OCI-LY1 (cell line): ENCODE measurements around the gene NINJ2.

Experiments used
- H2AFZ ChIP-seq: fragments of 200-600 bp; sonication (generic), shearing (Covaris generic); 2 replicates; pipeline ENCODE4 v1.6.0; 2014; ENCODE audit warnings: antibody characterized with exemption, mild to moderate bottlenecking, low read length
- H3F3A ChIP-seq: fragments of 200-600 bp; sonication (generic), shearing (Covaris generic); 2 replicates; pipeline ENCODE4 v1.6.0; 2014; ENCODE audit warnings: mild to moderate bottlenecking, antibody characterized with exemption, low read length, moderate library complexity; ENCODE audit not compliant: insufficient read depth
- H3K27ac ChIP-seq: fragments of 200-600 bp; sonication (generic); 2 replicates; pipeline ENCODE4 v1.5.1; 2014; ENCODE audit warnings: low read length, mixed run types, mild to moderate bottlenecking, low read depth; ENCODE audit not compliant: poor library complexity, severe bottlenecking
- H3K27me3 ChIP-seq: fragments of 200-600 bp; sonication (generic); 2 replicates; pipeline ENCODE4 v1.6.0; 2014; ENCODE audit warnings: antibody characterized with exemption, mild to moderate bottlenecking, low read length, moderate library complexity; ENCODE audit not compliant: insufficient read depth
- H3K36me3 ChIP-seq: fragments of 200-600 bp; sonication (generic); 2 replicates; pipeline ENCODE4 v1.6.1; 2014; ENCODE audit warnings: mild to moderate bottlenecking, antibody characterized with exemption, low read length, moderate library complexity, mixed read lengths; ENCODE audit not compliant: insufficient read depth
- H3K4me1 ChIP-seq: fragments of 200-600 bp; sonication (generic); 2 replicates; pipeline ENCODE4 v1.5.1; 2014; ENCODE audit warnings: mild to moderate bottlenecking, low read length, moderate library complexity; ENCODE audit not compliant: insufficient read depth, severe bottlenecking
- H3K4me2 ChIP-seq: fragments of 200-600 bp; sonication (generic), shearing (Covaris generic); 2 replicates; pipeline ENCODE4 v1.6.1; 2014; ENCODE audit warnings: low read length
- H3K4me3 ChIP-seq: fragments of 200-600 bp; sonication (generic); 2 replicates; pipeline ENCODE4 v1.5.1; 2014; ENCODE audit warnings: low read length, low read depth, mild to moderate bottlenecking, mixed read lengths; ENCODE audit not compliant: poor library complexity, severe bottlenecking
- H3K79me2 ChIP-seq: fragments of 200-600 bp; shearing (Covaris generic); 2 replicates; pipeline ENCODE4 v1.6.1; 2016; ENCODE audit warnings: mixed run types, low read length, mixed read lengths; ENCODE audit not compliant: insufficient read depth
- H3K9ac ChIP-seq: fragments of 200-600 bp; sonication (generic), shearing (Covaris generic); 2 replicates; pipeline ENCODE4 v1.6.1; 2014; ENCODE audit warnings: mild to moderate bottlenecking, low read length, mixed read lengths
- H3K9me2 ChIP-seq: fragments of 200-600 bp; sonication (generic), shearing (Covaris generic); 2 replicates; pipeline ENCODE4 v1.6.1; 2014; ENCODE audit warnings: low read depth, mild to moderate bottlenecking, low read length, mixed read lengths
- H3K9me3 ChIP-seq: fragments of 200-600 bp; shearing (Covaris generic); 2 replicates; pipeline ENCODE4 v1.6.1; 2014; ENCODE audit warnings: low read length, mixed read lengths
- H4K20me1 ChIP-seq: fragments of 200-600 bp; sonication (generic), shearing (Covaris generic); 2 replicates; pipeline ENCODE4 v1.6.0; 2016; ENCODE audit warnings: mild to moderate bottlenecking, low read length; ENCODE audit not compliant: insufficient read depth
- CTCF ChIP-seq: fragments of 200-600 bp; sonication (generic), shearing (Covaris generic); IDR thresholded peaks from 2 replicates; pipeline ENCODE4 v1.5.1; 2017; ENCODE audit warnings: mild to moderate bottlenecking, antibody characterized with exemption, low read length, moderate library complexity, mixed read lengths
- EZH2 ChIP-seq: fragments of 200-600 bp; sonication (generic), shearing (Covaris generic); IDR thresholded peaks from 2 replicates; pipeline ENCODE4 v1.8.0; 2017; ENCODE audit warnings: borderline replicate concordance, mixed run types, mild to moderate bottlenecking, antibody characterized with exemption, low read length, moderate library complexity, mixed read lengths

The NINJ2 gene

DNA sequence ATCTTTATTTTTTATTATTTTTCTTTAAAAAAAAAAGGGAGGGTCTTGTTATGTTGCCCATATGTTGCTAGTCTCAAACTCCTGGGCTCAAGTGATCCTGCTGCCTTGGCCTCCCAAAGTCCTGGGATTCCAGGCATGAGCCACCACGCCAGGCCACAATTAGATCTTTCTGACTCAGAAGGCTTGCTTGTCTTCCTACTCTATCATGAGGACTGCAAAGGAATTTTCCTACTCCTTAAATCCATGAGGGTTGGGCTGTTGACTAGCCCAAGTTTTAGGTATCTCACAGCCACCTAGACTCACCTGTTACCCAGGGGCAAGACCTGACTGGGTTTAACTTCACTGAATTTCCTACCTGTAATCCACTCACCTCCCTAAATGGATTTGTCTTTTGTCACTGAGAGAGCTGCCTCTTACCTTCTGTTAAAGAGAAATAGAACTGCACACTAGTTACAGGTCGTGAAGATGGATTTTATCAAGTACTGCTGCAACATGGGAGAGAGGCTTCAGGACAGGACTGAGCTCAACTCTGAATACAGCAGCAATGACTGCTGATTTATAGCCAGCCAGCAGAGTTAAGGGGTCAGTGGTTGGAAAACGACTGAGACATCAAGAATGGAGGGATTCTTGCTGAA lies 131.2 kb downstream of the NINJ2 start:
- no peaks in the 10 kb centered on the region for H3K4me1 ChIP-seq
- no peaks in the 10 kb centered on the region for H3K9me2 ChIP-seq
- no peaks in the 10 kb centered on the region for H4K20me1 ChIP-seq
- peaks cover 6% of the 10 kb centered on the region; the same call in 1 of the 2 replicates for H3K36me3 ChIP-seq
- no peak overlapping the region for H3K4me3 ChIP-seq
- peaks cover 24% of the 10 kb centered on the region for H3K9me3 ChIP-seq
- H3K9ac ChIP-seq, result no peak overlapping the region
- TF ChIP-seq CTCF (no peak), EZH2 (no peak)
- peaks cover 18% of the 10 kb centered on the region; the same call in 1 of the 2 replicates for H3K27me3 ChIP-seq
- no peak overlapping the region for H2AFZ ChIP-seq
- no peak overlapping the region for H3K27ac ChIP-seq
- H3K79me2 ChIP-seq, result no peaks in the 10 kb centered on the region
- H3K4me2 ChIP-seq, result no peak overlapping the region
- H3F3A ChIP-seq, result no peaks in the 10 kb centered on the region

- H3K9me2 ChIP-seq, result no peaks in the 10 kb centered on the region
- H3K27me3 ChIP-seq, result peaks cover 18% of the 10 kb centered on the region; the same call in 1 of the 2 replicates
- TF ChIP-seq CTCF (no peak), EZH2 (no peak)
- H3K4me2 ChIP-seq, result no peak overlapping the region
- peaks cover 6% of the 10 kb centered on the region; the same call in 1 of the 2 replicates for H3K36me3 ChIP-seq
- no peaks in the 10 kb centered on the region for H3K4me1 ChIP-seq
- no peak overlapping the region for H3K4me3 ChIP-seq
- no peak overlapping the region for H2AFZ ChIP-seq
- peaks cover 24% of the 10 kb centered on the region for H3K9me3 ChIP-seq
- H3K27ac ChIP-seq, result no peak overlapping the region
- no peaks in the 10 kb centered on the region for H3K79me2 ChIP-seq
- no peaks in the 10 kb centered on the region for H4K20me1 ChIP-seq
- H3F3A ChIP-seq, result no peaks in the 10 kb centered on the region
- no peak overlapping the region for H3K9ac ChIP-seq
Observed at GRCh38 chr12:530821-531220, 132.4 kb downstream of the NINJ2 start.

DNA sequence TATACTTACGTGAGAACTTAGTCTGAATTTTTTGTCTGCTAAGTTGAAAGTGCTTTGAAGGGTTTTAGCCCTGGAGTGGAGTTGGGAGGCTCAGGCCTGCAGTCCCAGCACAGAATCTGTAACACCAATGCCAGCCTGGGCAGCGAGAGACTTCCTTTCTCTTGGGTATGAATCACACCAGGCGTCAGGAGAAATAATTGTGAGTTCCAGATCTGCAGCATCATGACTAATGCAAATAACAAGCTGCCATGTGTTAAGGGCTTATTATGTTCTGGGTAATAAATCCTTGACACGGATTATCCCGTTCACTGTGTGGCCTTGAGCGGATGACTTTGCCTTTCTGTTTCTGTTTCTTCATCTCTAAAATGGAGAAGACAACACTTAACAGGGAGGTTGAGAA lies 132.9 kb downstream of the NINJ2 start:
- Histone ChIP-seq H4K20me1 (no peaks in the 10 kb centered on the region), H3K4me3 (no peak overlapping the region), H3K36me3 (peaks cover 6% of the 10 kb centered on the region; the same call in 1 of the 2 replicates), H3K9me2 (no peaks in the 10 kb centered on the region), H3K4me1 (no peaks in the 10 kb centered on the region), H3K9me3 (peaks cover 24% of the 10 kb centered on the region), H3K27ac (no peak overlapping the region), H3K27me3 (peaks cover 14% of the 10 kb centered on the region; the same call in 1 of the 2 replicates), H3K9ac (no peak overlapping the region), H3K4me2 (no peak overlapping the region), H2AFZ (no peak overlapping the region), H3K79me2 (no peaks in the 10 kb centered on the region), H3F3A (no peaks in the 10 kb centered on the region)
- TF ChIP-seq EZH2, result no peak
- TF ChIP-seq CTCF, result no peak
